Neural cell (in vitro differentiated cells): ENCODE results near the gene TSPEAR. TPM values are rescaled to one million over a fixed set of nuclear protein-coding genes. Genes with fewer than 3 reads are reported as not detected.

ENCODE experiments used
- H2AFZ ChIP-seq: fragments of 200-600, 300-800 bp; sonication (generic), shearing (Covaris generic); 2 replicates; pipeline ENCODE4 v1.6.0; 2014; ENCODE audit warnings: low read depth, mild to moderate bottlenecking, antibody characterized with exemption, low read length, moderate library complexity
- H3F3A ChIP-seq: fragments of 200-600 bp; shearing (Covaris generic); 2 replicates; pipeline ENCODE4 v1.6.1; 2016; ENCODE audit warnings: mild to moderate bottlenecking, moderate library complexity, mixed read lengths, antibody characterized with exemption, low read length; ENCODE audit not compliant: insufficient read depth, poor library complexity, severe bottlenecking
- H3K27ac ChIP-seq: fragments of 200-600, 300-800 bp; sonication (generic), shearing (Covaris generic); 2 replicates; pipeline ENCODE4 v1.5.1; 2014; ENCODE audit warnings: mild to moderate bottlenecking, low read length, moderate library complexity
- H3K27me3 ChIP-seq: fragments of 300-800, 200-600 bp; sonication (generic), shearing (Covaris generic); 2 replicates; pipeline ENCODE4 v1.6.0; 2014; ENCODE audit warnings: mild to moderate bottlenecking, low read depth, low read length, moderate library complexity; ENCODE audit not compliant: insufficient read depth
- H3K36me3 ChIP-seq: fragments of 300-800, 200-600 bp; sonication (generic), shearing (Covaris generic); 2 replicates; pipeline ENCODE4 v1.5.1; 2014; ENCODE audit warnings: mild to moderate bottlenecking, antibody characterized with exemption, low read length, moderate library complexity; ENCODE audit not compliant: insufficient read depth
- H3K4me2 ChIP-seq: fragments of 300-800, 200-600 bp; sonication (generic), shearing (Covaris generic); 2 replicates; pipeline ENCODE4 v1.6.0; 2014; ENCODE audit warnings: mild to moderate bottlenecking, low read length
- H3K4me3 ChIP-seq: fragments of 300-800, 200-600 bp; sonication (generic), shearing (Covaris generic); 2 replicates; pipeline ENCODE4 v1.5.1; 2014; ENCODE audit warnings: mild to moderate bottlenecking, low read length, moderate library complexity
- H3K79me2 ChIP-seq: fragments of 200-600 bp; shearing (Covaris generic); replicated peaks from 2 replicates; pipeline ENCODE4 v1.6.0; 2014; ENCODE audit warnings: mild to moderate bottlenecking, low read length, moderate library complexity; ENCODE audit not compliant: insufficient read depth
- H3K9ac ChIP-seq: fragments of 300-800, 200-600 bp; sonication (generic), shearing (Covaris generic); 2 replicates; pipeline ENCODE4 v1.6.1; 2016; ENCODE audit warnings: mild to moderate bottlenecking, low read length, mixed read lengths
- H3K9me2 ChIP-seq: fragments of 200-600 bp; shearing (Covaris generic); 2 replicates; pipeline ENCODE4 v1.6.1; 2016; ENCODE audit warnings: mild to moderate bottlenecking, low read length, mixed read lengths; ENCODE audit not compliant: insufficient read depth
- H3K9me3 ChIP-seq: fragments of 200-600, 300-800 bp; sonication (generic), shearing (Covaris generic); 2 replicates; pipeline ENCODE4 v1.6.1; 2016; ENCODE audit warnings: mild to moderate bottlenecking, mixed run types, low read length, moderate library complexity, mixed read lengths
- H4K20me1 ChIP-seq: fragments of 200-600 bp; shearing (Covaris generic); 2 replicates; pipeline ENCODE4 v1.6.1; 2016; ENCODE audit warnings: mild to moderate bottlenecking, mixed run types; ENCODE audit not compliant: insufficient read depth
- CTCF ChIP-seq: fragments of 450-650 bp; IDR thresholded peaks from 2 replicates; pipeline ENCODE4 v1.5.1; 2014; ENCODE audit warnings: antibody characterized with exemption, mild to moderate bottlenecking, moderate library complexity; ENCODE audit not compliant: poor library complexity, severe bottlenecking
- EP300 ChIP-seq: fragments of 450-650 bp; conservative IDR thresholded peaks from 2 replicates; pipeline ENCODE4 v1.6.1; 2014; ENCODE audit warnings: antibody characterized with exemption, mild to moderate bottlenecking, moderate library complexity; ENCODE audit not compliant: poor library complexity, severe bottlenecking
- EZH2 ChIP-seq: fragments of 200-600, 300-800 bp; shearing (Covaris generic), sonication (generic); IDR thresholded peaks from 2 replicates; pipeline ENCODE4 v1.6.1; 2014; ENCODE audit warnings: antibody characterized with exemption, low read length, borderline replicate concordance, mild to moderate bottlenecking; ENCODE audit not compliant: insufficient read depth, poor library complexity, severe bottlenecking
- MXI1 ChIP-seq: fragments of 450-650 bp; conservative IDR thresholded peaks from 2 replicates; pipeline ENCODE4 v1.6.1; 2014; ENCODE audit warnings: antibody characterized with exemption, mild to moderate bottlenecking; ENCODE audit not compliant: poor library complexity, severe bottlenecking
- POLR2AphosphoS5 ChIP-seq: IDR thresholded peaks from 2 replicates; pipeline ENCODE4 v1.6.1; 2012
- RAD21 ChIP-seq: fragments of 450-650 bp; conservative IDR thresholded peaks from 2 replicates; pipeline ENCODE4 v1.6.1; 2014; ENCODE audit warnings: antibody characterized with exemption, mild to moderate bottlenecking, moderate library complexity
- REST ChIP-seq: IDR thresholded peaks from 2 replicates; pipeline ENCODE4 v1.6.1; 2012; ENCODE audit warnings: borderline replicate concordance
- SMC3 ChIP-seq: fragments of 450-650 bp; conservative IDR thresholded peaks from 2 replicates; pipeline ENCODE4 v1.6.1; 2014; ENCODE audit warnings: antibody characterized with exemption, mild to moderate bottlenecking, moderate library complexity; ENCODE audit not compliant: poor library complexity
- TAF1 ChIP-seq: IDR thresholded peaks from 2 replicates; pipeline ENCODE4 v1.6.1; 2012; ENCODE audit warnings: low read depth
- polyA plus RNA-seq: library from polyadenylated mRNA; depleted of rRNA; stranded (reverse); fragments of >200 nt; gene quantifications from 2 replicates; pipeline ENCODE4 v1.2.3, GENCODE V29; 2014

Gene TSPEAR
- polyA plus RNA-seq, 1 donor from 2014 or later: 0.19 TPM

- no peak overlapping the region for H3K9ac ChIP-seq
- H3K9me2 ChIP-seq: no peaks in the 10 kb centered on the region
- no peak overlapping the region for H2AFZ ChIP-seq
- H3K27ac ChIP-seq: no peak overlapping the region
- no peaks in the 10 kb centered on the region for H3K36me3 ChIP-seq
- no peaks in the 10 kb centered on the region for H4K20me1 ChIP-seq
- no peaks in the 10 kb centered on the region for H3K27me3 ChIP-seq
- no peak overlapping the region for H3K4me3 ChIP-seq
- no peaks in the 10 kb centered on the region for H3F3A ChIP-seq
- H3K4me2 ChIP-seq: no peak overlapping the region
- peaks cover 4% of the 10 kb centered on the region for H3K9me3 ChIP-seq
- TF ChIP-seq EZH2: no peak
- TF ChIP-seq POLR2AphosphoS5: no peak
- TF ChIP-seq REST: no peak
- no peak for TF ChIP-seq SMC3
- no peak for TF ChIP-seq RAD21
- no peak for TF ChIP-seq CTCF
- H3K79me2 ChIP-seq: no peaks in the 10 kb centered on the region
Measured at GRCh38 chr21:44643741-44644310, 67.5 kb downstream of the TSPEAR start.

GRCh38 chr21:44640761-44641160, 70.6 kb downstream of the TSPEAR start:
- TF ChIP-seq TAF1 (no peak), EZH2 (no peak), MXI1 (no peak), POLR2AphosphoS5 (no peak), RAD21 (no peak), SMC3 (no peak), CTCF (no peak), REST (no peak), EP300 (no peak)
- Histone ChIP-seq H3K27ac (no peak overlapping the region), H3K36me3 (no peaks in the 10 kb centered on the region), H3K9me2 (no peaks in the 10 kb centered on the region), H3F3A (no peaks in the 10 kb centered on the region), H4K20me1 (no peaks in the 10 kb centered on the region), H3K27me3 (no peaks in the 10 kb centered on the region), H3K4me3 (no peak overlapping the region), H3K9me3 (peaks cover 4% of the 10 kb centered on the region), H3K9ac (no peak overlapping the region), H3K79me2 (no peaks in the 10 kb centered on the region), H2AFZ (no peak overlapping the region), H3K4me2 (no peak overlapping the region)
